ENCODE data around the gene SHPK.
A peak's percentile ranks its signal among the peaks of the same experiment; 100 is the strongest.

The SHPK gene

DNA sequence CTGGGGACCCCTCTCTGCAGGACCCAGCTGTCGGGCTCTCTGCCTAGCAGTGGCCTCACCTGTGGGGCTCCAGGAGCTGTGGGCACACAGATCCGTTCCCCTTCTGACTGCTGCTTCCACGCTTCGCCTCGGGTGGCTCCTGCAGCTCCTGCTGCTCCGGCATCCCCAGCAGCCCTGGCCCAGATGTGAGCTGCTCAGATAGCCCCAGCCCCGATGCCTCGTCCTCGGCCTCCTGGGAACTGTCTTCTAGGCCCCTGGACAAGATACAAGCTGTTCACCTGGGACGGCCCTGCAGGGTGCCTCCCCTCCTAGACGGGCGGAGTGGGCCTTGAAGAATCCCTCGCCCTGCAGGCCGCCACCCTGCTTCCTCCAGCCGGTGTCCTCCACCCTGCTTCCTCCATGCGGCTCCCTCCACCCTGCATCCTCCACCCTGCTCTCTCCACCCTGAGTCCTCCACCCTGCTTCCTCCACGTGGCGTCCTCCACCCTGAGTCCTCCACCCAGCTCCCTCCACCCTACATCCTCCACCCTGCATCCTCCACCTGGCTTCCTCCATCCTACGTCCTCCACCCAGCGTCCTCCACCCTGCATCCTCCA is 43.6 kb upstream of the SHPK start:
- Histone ChIP-seq H3K4me1 (ENCODE audit: control insufficient read depth, insufficient read depth, low read length) (no peaks in the 10 kb centered on the region), H3K9me3 (ENCODE audit: control insufficient read depth, insufficient read depth, low read depth, low read length) (no peaks in the 10 kb centered on the region), H3K36me3 (ENCODE audit: control insufficient read depth in 2 of 2, insufficient read depth in 1 of 2, low read length in 2 of 2) (no peaks in the 10 kb centered on the region), H3K4me3 (ENCODE audit: low read depth, low read length) (no peak overlapping the region), H3K27ac (ENCODE audit: extremely low read depth, low read depth, low read length) (no peak overlapping the region)
- CTCF ChIA-PET = interaction anchor here (0.6 to 1.0 kb wide), 2 partner anchors 9 to 143 kb away, joined by 3 read pairs; no protein-coding TSS in a partner anchor
- POLR2A ChIA-PET = interaction anchor here (1.6 kb wide), 1 partner anchor 11 kb away, joined by 4 read pairs; the partner anchor contains the start of gene EMC6
- TF ChIP-seq ZNF248 (tag by site-specific recombination; IDR thresholded peaks at IDR 0.05) (no peak), ZNF514 (tag by site-specific recombination; IDR thresholded peaks at IDR 0.05) (no peak), ZNF138 (tag by site-specific recombination; IDR thresholded peaks at IDR 0.05; ENCODE audit: borderline replicate concordance) (no peak), KLF17 (tag by site-specific recombination; IDR thresholded peaks at IDR 0.05) (peak; percentile 75; the same call in 1 of the 2 replicates), ZNF768 (tag by site-specific recombination; IDR thresholded peaks at IDR 0.05) (no peak), ZBTB17 (tag by site-specific recombination; IDR thresholded peaks at IDR 0.05) (peak; percentile 41; the same call in 1 of the 2 replicates), ZNF600 (tag by site-specific recombination; IDR thresholded peaks at IDR 0.05) (peak; percentile 53; the same call in 1 of the 2 replicates), GLIS2 (tag by site-specific recombination; IDR thresholded peaks at IDR 0.05) (peak; percentile 31; the same call in 1 of the 2 replicates), KLF8 (tag by site-specific recombination; IDR thresholded peaks at IDR 0.05) (0 out of 2 replicates have a peak, but pooled peaks have one; percentile 34), KLF1 (tag by site-specific recombination; IDR thresholded peaks at IDR 0.05) (peak; percentile 100)
- TF ChIP-seq, protein P1, sequence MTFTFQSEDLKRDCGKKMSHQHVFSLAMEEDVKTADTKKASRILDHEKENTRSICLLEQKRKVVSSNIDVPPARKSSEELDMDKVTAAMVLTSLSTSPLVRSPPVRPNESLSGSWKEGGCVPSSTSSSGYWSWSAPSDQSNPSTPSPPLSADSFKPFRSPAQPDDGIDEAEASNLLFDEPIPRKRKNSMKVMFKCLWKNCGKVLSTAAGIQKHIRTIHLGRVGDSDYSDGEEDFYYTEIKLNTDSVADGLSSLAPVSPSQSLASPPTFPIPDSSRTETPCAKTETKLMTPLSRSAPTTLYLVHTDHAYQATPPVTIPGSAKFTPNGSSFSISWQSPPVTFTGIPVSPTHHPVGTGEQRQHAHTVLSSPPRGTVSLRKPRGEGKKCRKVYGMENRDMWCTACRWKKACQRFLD (tag by site-specific recombination; IDR thresholded peaks at IDR 0.05) = no peak
- TF ChIP-seq, protein P2, sequence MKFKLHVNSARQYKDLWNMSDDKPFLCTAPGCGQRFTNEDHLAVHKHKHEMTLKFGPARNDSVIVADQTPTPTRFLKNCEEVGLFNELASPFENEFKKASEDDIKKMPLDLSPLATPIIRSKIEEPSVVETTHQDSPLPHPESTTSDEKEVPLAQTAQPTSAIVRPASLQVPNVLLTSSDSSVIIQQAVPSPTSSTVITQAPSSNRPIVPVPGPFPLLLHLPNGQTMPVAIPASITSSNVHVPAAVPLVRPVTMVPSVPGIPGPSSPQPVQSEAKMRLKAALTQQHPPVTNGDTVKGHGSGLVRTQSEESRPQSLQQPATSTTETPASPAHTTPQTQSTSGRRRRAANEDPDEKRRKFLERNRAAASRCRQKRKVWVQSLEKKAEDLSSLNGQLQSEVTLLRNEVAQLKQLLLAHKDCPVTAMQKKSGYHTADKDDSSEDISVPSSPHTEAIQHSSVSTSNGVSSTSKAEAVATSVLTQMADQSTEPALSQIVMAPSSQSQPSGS (tag by site-specific recombination; IDR thresholded peaks at IDR 0.05; ENCODE audit: low read depth) = no peak

DNA sequence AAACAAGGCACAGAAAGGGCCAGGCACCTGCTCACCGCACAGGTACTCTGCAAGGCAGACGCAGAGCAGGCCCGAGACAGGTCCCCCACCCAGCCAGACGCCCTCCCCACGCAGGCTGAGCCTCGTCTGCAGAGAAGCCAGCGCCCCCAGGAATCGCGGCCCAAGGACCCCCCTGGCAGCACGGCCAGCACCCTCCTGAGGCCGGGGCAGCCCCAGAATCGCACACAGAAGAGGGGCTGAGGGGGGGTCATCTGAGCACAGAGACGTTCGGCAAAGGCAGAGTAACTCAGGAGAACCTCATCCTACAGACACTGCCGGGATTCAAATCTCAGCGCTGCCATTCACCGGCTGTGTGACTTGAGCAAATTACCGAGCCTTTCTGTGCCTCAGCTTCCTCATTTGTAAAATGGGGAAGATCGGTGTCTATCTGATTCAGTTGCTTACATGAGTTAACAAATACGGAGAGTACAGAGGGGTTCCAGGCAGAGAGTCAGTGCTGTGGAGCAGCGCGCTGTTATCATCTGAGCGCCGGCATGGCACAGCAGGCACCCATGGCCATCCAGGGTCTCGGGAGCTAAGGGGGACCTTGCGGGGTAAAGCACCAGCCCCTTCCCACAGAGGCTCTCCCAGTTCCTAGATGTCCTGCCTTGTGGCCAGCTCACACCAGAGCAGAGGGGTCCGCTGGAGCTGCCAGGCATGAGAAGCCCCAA is 42.9 kb upstream of the SHPK start:
- TF ChIP-seq ZNF639 (tag by site-specific recombination; IDR thresholded peaks at IDR 0.05) (no peak), GLI4 (tag by site-specific recombination; IDR thresholded peaks at IDR 0.05) (no peak), ZNF157 (tag by site-specific recombination; IDR thresholded peaks at IDR 0.05) (no peak), ZNF664 (tag by site-specific recombination; IDR thresholded peaks at IDR 0.05) (no peak), ZNF302 (tag by site-specific recombination; IDR thresholded peaks at IDR 0.05; ENCODE audit: low read depth) (no peak), ZNF133 (tag by site-specific recombination; IDR thresholded peaks at IDR 0.05) (no peak), ZNF560 (tag by site-specific recombination; IDR thresholded peaks at IDR 0.05; ENCODE audit: borderline replicate concordance) (no peak)
- Histone ChIP-seq H3K4me3 (ENCODE audit: low read depth, low read length) (no peak overlapping the region), H3K9me3 (ENCODE audit: control insufficient read depth, insufficient read depth, low read depth, low read length) (no peaks in the 10 kb centered on the region), H3K4me1 (ENCODE audit: control insufficient read depth, insufficient read depth, low read length) (no peaks in the 10 kb centered on the region), H3K27ac (ENCODE audit: extremely low read depth, low read depth, low read length) (no peak overlapping the region), H3K36me3 (ENCODE audit: control insufficient read depth in 2 of 2, insufficient read depth in 1 of 2, low read length in 2 of 2) (no peaks in the 10 kb centered on the region)
- ChIA-PET POLR2A (interaction anchor here (1.0 to 1.6 kb wide), 2 partner anchors 10 to 43 kb away, joined by 3 to 4 read pairs; partner anchors contain the start of genes CTNS, EMC6 and SHPK), CTCF (interaction anchor here (1.0 to 1.7 kb wide), 2 partner anchors 9 to 11 kb away, joined by 3 to 4 read pairs; no protein-coding TSS in a partner anchor)

Measured in HEK293 (cell line).